ENCODE results near the gene DNAAF9.

DNA sequence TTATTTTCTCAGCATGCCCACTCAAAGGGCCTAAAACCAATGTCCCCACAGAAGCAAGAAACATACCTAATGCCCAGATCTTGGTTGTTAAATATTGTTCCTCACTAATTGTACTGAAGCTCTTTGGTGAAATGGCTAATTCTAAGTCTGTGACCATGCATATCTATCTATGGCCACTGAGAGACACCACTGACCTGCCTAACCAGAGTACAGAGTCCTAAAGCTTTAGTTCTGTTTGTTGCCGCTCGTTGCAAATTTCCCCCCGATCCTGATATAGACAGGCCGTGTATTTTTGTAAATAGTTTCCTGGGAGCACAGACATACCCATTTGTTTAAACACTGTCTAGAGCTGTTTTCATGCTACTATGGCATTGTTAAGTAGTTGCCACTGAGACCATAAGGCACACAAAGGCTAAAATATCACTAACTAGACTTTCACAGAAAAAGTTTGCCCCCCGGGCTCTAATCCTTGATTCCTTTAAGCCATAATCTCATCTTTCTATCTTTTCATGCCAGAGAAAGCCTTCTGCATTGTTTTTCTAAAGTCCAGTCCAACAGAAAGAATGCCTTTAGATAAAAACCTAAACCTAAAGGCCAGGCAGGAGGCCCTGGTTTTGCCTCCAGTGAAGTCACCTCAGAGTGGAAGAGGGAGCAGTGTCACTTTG, 48.7 kb downstream of the DNAAF9 start:
- TF ChIP-seq GATA2 (IDR thresholded peaks at IDR 0.05; ENCODE audit: insufficient read depth, insufficient read length, low read depth, low read length) (no peak), MYC (IDR thresholded peaks at IDR 0.05; ENCODE audit: low read depth, low read length) (no peak), POLR2AphosphoS5 (IDR thresholded peaks at IDR 0.05; ENCODE audit: insufficient read depth, low read depth, low read length) (no peak), EZH2 (IDR thresholded peaks at IDR 0.05; ENCODE audit: borderline replicate concordance, low read depth, low read length, severe bottlenecking) (no peak), CTCF (IDR thresholded peaks at IDR 0.05; ENCODE audit: extremely low read depth in 1 of 2, insufficient read depth in 1 of 2, low read depth in 1 of 2, low read length in 2 of 2) (no peak), POLR2A (IDR thresholded peaks at IDR 0.05; ENCODE audit: low read depth, low read length) (no peak), MAX (IDR thresholded peaks at IDR 0.05; ENCODE audit: insufficient read depth, insufficient read length) (no peak)

All from endothelial cell of umbilical vein (primary cell).